GM18505 (cell line): Measurements from ENCODE around the gene TMEM131L.
"Not testable (repeated sequence)": the region's sequence is repeated elsewhere in the genome, so short reads cannot be mapped to it uniquely, and the experiment has no call there.

Experiments used
- ATAC-seq: cut with Tn5 transposase; IDR thresholded peaks from one replicate; pipeline ENCODE4 v1.9.1; 2021; ENCODE audit not compliant: unreplicated experiment
- POLR2A ChIP-seq: IDR thresholded peaks from 4 replicates; pipeline ENCODE4 v1.6.1; 2011; ENCODE audit warnings: borderline replicate concordance; ENCODE audit not compliant: insufficient read depth, insufficient read length; ENCODE audit errors: extremely low read depth

TMEM131L gene

DNA sequence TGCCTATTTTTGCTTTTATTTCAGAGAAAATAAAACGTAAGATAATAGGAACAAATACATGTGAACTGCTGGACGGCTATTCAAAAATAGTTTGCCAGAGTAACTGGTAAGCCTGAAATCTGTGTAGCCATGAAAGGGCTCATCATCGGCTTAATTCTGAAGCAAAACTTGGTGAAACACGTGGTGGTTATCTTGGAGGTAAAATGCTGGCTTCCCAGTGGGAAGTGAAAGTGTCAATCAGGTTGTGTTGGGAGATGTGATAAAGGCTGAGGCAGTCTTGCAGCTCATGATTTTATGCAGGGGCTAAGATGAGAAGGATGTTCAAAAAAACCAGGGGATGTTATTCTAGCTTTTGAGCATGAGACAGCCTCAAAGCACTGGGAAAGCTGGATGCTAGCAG lies 181.8 kb downstream of the TMEM131L start:
- no peak for TF ChIP-seq POLR2A
- no peak for ATAC-seq

GRCh38 chr4:153649572-153649991 lies 183.4 kb downstream of the TMEM131L start:
- no peak for ATAC-seq
- no peak for TF ChIP-seq POLR2A

- no peak for ATAC-seq
Observed at GRCh38 chr4:153651116-153651515, 185.0 kb downstream of the TMEM131L start.

DNA sequence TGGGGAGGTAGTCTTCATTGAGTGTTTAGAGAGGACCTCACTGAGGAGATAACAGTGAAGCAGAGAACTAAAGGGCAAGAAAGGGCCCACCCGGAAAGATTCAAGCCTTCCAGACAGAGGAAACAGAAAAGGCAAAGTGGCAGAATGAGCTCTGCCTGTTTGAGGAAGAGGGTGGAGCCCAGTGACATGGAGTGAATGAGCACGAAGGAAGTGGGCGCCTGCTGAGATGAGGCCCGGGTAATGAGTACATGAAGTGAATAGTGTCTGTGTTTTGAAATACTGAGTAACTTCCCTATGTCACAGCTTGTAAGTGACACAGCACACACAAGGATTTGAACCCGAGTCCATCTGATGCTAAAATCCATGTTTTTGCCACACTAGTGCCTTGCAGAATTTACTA lies 185.4 kb downstream of the TMEM131L start:
- no peak for ATAC-seq
- no peak for TF ChIP-seq POLR2A

More at GRCh38 chr4:153651116-153651515, 185.0 kb downstream of the TMEM131L start:
- TF ChIP-seq POLR2A: no peak

GRCh38 chr4:153652051-153652784 lies 186.1 kb downstream of the TMEM131L start:
- ATAC-seq: no peak
- no peak for TF ChIP-seq POLR2A

DNA sequence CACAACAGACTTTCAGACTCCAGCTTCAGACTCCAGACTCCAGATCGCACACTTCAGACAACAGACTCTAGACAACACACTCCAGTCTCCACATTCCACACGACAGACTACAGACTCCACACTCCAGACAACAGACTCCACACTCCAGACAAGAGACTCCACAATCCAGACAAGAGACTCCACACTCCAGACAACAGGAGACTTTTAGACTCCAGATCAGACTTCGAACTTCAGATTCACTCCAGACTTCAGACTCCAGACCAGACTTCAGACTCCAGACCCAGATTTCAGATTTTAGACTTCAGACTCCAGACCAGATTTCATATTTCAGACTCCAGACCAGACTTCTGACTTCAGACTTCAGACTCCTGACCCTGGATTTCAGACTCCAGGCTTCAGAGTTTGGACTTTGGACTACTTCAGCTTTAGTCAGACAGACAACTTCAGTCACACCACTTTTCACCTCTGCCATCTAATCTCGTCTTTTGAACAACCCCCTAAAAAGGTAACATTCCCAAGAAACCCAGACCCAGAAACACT lies 188.9 kb downstream of the TMEM131L start:
- TF ChIP-seq POLR2A: no peak
- no peak for ATAC-seq

DNA sequence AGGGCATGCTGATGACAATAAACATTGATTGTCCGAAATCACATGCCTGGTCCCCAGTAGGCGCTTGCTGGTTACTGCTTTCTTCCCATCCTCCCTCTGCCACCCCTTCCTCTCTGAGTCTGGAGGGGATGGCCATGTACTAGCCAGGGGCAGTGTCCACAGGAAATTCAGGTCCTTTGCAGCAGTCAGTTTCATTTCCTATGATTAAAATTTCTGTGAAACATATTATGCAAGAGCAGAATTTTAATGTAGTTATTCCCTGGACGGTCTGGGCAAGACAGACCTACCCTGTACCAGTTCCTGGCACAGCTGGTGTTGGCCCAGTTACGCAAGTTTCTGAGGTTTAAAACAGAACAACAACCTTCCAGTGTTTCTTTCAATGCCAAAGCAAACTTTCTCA lies 189.8 kb downstream of the TMEM131L start:
- TF ChIP-seq POLR2A: no peak
- ATAC-seq: no peak

GRCh38 chr4:153661215-153661822 lies 195.2 kb downstream of the TMEM131L start:
- no peak for TF ChIP-seq POLR2A

GRCh38 chr4:153661908-153662307 lies 195.7 kb downstream of the TMEM131L start:
- no peak for TF ChIP-seq POLR2A
- no peak for ATAC-seq

More at GRCh38 chr4:153661215-153661822, 195.2 kb downstream of the TMEM131L start:
- no peak for ATAC-seq

- no peak for ATAC-seq
- TF ChIP-seq POLR2A: no peak
Observed at GRCh38 chr4:153663667-153664066, 197.5 kb downstream of the TMEM131L start.

GRCh38 chr4:153666505-153666904 lies 200.3 kb downstream of the TMEM131L start:
- ATAC-seq: not testable (repeated sequence)

DNA sequence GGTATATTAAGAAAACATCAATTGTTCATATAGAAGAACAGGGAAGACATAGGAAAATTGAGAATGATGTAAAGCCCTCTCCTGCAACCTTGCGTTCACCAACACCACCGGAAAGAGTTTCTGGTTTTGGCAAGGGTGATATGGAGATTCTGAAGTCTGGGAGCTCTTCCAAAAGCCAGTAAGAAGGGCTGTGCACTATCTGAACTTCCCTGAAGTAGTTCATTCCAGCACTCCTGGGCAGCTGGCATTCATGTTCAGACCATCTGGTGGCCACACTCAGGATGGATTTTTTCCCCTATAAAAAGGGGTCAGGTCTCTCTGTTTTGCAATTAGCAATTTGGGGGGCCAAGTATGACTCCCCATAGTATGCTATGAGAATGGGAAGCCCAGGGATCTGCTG lies 202.5 kb downstream of the TMEM131L start:
- TF ChIP-seq POLR2A: no peak
- ATAC-seq: no peak

- ATAC-seq: no peak
- TF ChIP-seq POLR2A: no peak
Observed at GRCh38 chr4:153669838-153670237, 203.7 kb downstream of the TMEM131L start.

DNA sequence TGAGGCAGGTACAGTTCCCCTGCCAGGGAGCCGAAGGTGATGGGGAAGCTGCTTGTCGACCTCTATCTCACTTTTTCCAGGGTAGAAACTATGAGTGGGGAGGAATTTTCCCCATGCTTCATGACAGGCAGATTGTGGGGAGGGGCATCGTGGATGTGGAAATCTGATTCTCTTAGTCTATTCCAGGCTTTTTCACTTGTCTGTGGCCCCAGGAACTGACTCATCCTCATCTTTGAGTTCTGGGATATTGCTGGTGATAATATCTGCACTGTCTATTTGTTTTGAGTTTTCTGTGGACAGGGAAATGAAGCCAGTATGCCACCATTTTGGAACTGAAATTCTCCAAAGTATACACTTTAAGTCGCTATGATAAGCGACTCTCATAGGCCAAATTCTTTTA lies 210.3 kb downstream of the TMEM131L start:
- ATAC-seq: no peak
- no peak for TF ChIP-seq POLR2A
